Stimulated activated CD8-positive, alpha-beta memory T cell treated with anti-CD3 and anti-CD28 coated beads, Interleukin-12 subunit alpha, Interleukin-12 subunit beta, amount 100 ng/mL, for 4 hours (primary cell): ENCODE data around the gene LRP8.
A peak's percentile ranks its signal among the peaks of the same experiment; 100 is the strongest.
"Not testable (repeated sequence)": the region's sequence is repeated elsewhere in the genome, so short reads cannot be mapped to it uniquely, and the experiment has no call there.

Experiments used
- DNase-seq: peaks from one replicate; pipeline ENCODE4 v3.0.0-alpha.2; 2020; ENCODE audit warnings: low read depth

Gene LRP8

GRCh38 chr1:53207726-53208125, 120.1 kb downstream of the LRP8 start:
- DNase-seq, result no peak

- DNase-seq, result no peak
These were observed 121.0 kb downstream of the LRP8 start for GRCh38 chr1:53206735-53207379.

- DNase-seq, result not testable (repeated sequence)
These were observed 121.7 kb downstream of the LRP8 start for GRCh38 chr1:53206083-53206685.

- DNase-seq, result not testable (repeated sequence)
These were observed 122.4 kb downstream of the LRP8 start for GRCh38 chr1:53205496-53205895.

- no peak for DNase-seq
These were observed 124.4 kb downstream of the LRP8 start for GRCh38 chr1:53203466-53203865.

GRCh38 chr1:53198241-53198651, 129.6 kb downstream of the LRP8 start:
- DNase-seq, result no peak

- DNase-seq, result no peak
These were observed 130.3 kb downstream of the LRP8 start for GRCh38 chr1:53197291-53198200.

GRCh38 chr1:53196485-53197290, 131.2 kb downstream of the LRP8 start, which contains the start of gene CPT2:
TSS of gene CPT2 (plus strand) at chr1:53196824. CDS start at chr1:53196944, 120 bp downstream.
- DNase-seq, result peak; percentile 79

- no peak for DNase-seq
These were observed 131.8 kb downstream of the LRP8 start for GRCh38 chr1:53196017-53196484.

- no peak for DNase-seq
These were observed 132.4 kb downstream of the LRP8 start for GRCh38 chr1:53195246-53196016.
